Omental fat pad (tissue), 4 donors: ENCODE data around the gene KIF21B. TPM values are rescaled to one million over a fixed set of nuclear protein-coding genes. Genes with fewer than 3 reads are reported as not detected.

Source experiments
- ATAC-seq: fragments of 150-250 bp; one replicate; pipeline ENCODE4 v1.9.1; 2016; ENCODE audit warnings: mild to moderate bottlenecking, moderate library complexity; ENCODE audit not compliant: low FRiP score
- DNase-seq: peaks from one replicate; pipeline ENCODE4 v3.0.0-alpha.2; 2019; ENCODE audit warnings: low spot score
- total RNA-seq, 4 donors: library from RNA; depleted of rRNA; stranded (reverse); fragments of >200 nt; gene quantifications; one replicate each; pipeline ENCODE4 v1.1.0, GENCODE V29; 2016
- TF ChIP-seq, protein P1 (sequence below), 3 donors: fragments of 450-650 bp; IDR thresholded peaks; one replicate each; pipeline ENCODE4 v1.5.1; 2016 to 2017; ENCODE audit warnings: antibody characterized with exemption in 3 of 3, mild to moderate bottlenecking in 3 of 3, moderate library complexity in 2 of 3

The KIF21B gene
- total RNA-seq, 4 donors from 2014 or later, result 0.93 to 6.1 (median 3.7) TPM

DNA sequence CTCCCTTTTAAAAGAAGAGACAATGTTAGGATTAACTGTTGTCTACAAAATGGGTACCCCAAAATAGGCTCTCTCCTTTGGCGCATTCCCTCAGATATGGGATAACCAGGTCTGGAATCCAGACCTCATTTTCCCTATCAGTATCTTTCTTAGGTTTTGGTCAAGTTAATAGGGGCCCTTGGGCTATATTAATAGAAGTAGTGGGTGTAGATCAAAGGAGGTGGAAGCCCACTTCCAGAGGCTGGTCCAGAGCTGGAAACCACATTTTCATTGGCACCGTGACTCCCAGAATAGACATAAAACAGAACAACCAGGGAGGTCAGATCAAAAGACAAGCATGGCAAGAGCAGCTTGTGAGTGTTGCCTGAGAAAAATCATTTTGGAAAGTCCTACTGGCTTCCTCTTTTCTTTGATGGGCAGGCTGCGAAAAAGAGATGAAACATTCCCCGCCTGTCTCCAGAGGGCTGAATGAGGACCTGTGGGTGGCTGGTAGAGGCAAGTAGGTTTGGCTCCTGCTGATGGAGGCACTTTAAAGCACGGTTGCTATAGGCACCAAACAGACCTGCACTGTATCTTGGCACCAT, 25.8 kb upstream of the KIF21B start:
- no peak for DNase-seq
- ATAC-seq, result no peak
- TF ChIP-seq, protein P1, sequence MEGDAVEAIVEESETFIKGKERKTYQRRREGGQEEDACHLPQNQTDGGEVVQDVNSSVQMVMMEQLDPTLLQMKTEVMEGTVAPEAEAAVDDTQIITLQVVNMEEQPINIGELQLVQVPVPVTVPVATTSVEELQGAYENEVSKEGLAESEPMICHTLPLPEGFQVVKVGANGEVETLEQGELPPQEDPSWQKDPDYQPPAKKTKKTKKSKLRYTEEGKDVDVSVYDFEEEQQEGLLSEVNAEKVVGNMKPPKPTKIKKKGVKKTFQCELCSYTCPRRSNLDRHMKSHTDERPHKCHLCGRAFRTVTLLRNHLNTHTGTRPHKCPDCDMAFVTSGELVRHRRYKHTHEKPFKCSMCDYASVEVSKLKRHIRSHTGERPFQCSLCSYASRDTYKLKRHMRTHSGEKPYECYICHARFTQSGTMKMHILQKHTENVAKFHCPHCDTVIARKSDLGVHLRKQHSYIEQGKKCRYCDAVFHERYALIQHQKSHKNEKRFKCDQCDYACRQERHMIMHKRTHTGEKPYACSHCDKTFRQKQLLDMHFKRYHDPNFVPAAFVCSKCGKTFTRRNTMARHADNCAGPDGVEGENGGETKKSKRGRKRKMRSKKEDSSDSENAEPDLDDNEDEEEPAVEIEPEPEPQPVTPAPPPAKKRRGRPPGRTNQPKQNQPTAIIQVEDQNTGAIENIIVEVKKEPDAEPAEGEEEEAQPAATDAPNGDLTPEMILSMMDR (IDR thresholded peaks at IDR 0.05), result no peak

DNA sequence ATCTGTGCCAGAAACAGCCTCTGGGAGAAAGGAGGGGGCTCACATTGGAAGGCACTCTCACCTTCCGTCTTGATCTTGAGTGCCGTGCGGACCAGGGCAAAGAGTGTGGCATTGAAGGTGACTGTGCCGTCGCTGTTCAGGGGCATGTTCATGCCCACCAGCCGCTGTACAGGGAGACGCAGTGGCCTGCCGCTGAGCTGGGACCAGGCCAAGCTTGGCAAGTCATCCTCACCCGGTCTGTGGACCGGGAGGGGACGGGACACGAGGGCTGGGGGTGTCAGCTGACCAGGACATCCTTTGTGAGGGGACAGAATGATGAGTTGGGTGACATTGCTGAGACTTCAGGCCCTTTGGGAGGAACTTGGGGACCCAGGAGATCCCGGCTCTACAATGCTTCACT, 25.0 kb upstream of the KIF21B start:
- TF ChIP-seq, protein P1 (IDR thresholded peaks at IDR 0.05), result no peak
- DNase-seq (no peak), ATAC-seq (no peak)

DNA sequence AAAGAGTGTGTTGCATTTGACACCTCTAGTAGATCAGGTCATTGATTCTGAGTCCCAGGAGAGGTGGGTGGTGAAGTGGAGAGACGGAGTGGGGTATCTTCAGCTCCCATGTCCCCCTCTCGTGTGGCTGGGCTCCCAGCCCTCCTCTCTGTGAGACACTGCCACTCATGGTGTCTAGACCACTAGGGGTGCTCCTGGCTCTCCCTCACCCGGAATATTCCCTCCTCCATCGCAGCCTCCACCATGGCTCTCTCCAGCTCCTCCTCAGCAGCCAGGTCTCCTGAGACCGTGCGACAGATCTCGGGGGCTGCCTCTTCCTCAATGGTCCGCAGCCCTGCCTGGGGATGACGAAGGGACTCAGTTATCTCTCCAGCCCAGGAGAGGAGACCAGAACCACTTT, 20.6 kb upstream of the KIF21B start:
- TF ChIP-seq, protein P1 (IDR thresholded peaks at IDR 0.05), result no peak
- DNase-seq, result no peak

DNA sequence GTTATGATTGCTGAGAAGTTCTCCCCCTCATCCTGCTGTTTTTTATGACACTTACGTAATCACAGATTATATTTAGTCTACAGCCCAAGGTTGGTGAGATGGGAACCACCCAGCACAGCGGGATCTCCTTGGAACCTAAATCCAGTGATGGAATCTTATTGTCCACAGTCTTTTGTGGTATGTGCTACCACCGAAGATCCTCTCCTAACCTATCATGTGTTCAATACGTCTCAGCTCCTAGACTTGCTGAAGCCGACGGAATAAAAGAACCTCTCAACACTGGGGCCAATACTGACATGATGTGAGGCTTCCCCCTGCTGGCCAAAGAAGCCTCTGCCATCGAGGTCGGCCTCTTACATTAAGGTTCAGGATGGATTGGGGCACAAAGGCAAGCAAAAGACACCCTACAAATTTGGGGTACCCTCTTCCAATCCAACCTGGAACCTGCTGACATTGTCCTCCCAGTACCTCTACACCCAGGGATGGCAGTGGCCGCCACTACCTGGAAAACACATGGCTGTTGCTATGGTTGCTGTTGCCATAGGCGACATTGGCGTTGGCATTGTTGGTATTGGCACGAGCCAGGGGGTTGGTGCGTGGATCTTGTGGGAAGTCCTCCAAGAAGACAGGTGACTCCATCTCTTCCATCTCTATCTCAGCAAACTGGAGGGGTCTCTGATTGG, 19.4 kb upstream of the KIF21B start:
- peak; percentile 46 for ATAC-seq
- DNase-seq, result peak; percentile 43
- TF ChIP-seq, protein P1 (IDR thresholded peaks at IDR 0.05), result peak in 1 of 3 donors; percentile 13

More for the DNA sequence above, 20.6 kb upstream of the KIF21B start:
- ATAC-seq, result no peak

DNA sequence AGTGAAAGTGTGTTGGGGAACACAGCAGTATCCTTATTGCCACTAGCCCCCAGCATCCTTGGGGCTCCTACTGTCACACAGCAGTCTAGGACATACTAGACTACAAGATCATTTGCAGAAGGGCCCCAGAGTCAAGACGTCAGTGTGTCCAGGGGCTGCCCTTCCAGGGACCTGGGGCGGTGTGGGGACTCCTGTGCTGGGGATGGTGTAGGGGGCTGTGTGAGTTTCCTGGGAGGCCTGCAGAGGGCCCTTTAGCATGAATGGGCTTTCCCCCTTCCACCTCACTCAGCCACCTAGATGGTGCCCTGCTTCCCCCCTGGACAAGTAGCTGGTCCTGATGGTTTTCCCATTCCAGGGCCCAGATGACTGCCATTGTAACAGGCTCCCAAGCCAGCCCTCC, 17.5 kb upstream of the KIF21B start:
- DNase-seq (no peak), ATAC-seq (no peak)
- TF ChIP-seq, protein P1 (IDR thresholded peaks at IDR 0.05), result no peak

DNA sequence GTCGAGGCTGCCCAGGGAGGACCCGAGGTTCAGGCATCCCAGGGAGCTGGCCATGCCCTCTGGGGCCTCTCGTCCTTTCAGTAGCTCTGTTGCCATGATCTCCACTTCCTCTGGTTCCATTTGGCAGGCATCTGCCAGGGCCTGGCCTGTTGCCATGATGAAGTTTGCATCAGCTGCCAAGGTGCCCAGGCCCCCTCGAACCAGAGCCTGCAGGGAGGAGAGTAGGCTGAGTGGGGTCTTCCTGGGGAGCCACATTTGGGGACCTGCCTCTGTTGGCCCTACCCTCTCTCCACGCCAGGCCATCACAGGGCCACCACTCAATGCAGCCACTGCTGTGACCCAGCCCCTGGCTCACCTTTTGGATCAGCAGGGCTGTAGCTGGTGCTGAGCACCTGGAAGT, 16.4 kb upstream of the KIF21B start:
- ATAC-seq, result no peak
- no peak for DNase-seq
- TF ChIP-seq, protein P1 (IDR thresholded peaks at IDR 0.05), result no peak

DNA sequence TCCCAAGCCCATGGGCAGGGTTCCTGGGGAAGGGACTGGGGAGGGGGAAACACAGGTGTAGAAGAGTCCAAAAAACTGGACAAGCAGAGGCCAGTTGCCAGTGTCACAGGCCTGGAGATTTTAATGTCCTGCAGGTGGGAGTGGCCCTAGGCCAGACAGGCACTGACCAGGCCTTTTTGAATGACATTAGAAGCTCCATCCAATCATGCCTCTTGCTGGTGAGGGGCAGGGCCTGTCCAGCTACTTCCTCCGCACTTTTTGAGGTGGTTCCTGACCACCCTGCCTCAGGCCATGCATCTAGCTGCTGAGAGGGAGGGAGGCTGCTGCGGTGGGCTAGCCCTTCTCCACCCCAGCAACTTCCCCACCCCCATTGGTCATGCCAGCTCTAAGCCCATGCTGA, 15.9 kb upstream of the KIF21B start:
- no peak for DNase-seq

More for the DNA sequence above, 15.9 kb upstream of the KIF21B start:
- TF ChIP-seq, protein P1 (IDR thresholded peaks at IDR 0.05), result no peak
- no peak for ATAC-seq
